GM19099 (cell line): ENCODE data around the gene ADGRG7.

Experiments
- POLR2A ChIP-seq: IDR thresholded peaks from 3 replicates; pipeline ENCODE4 v1.6.1; 2011; ENCODE audit warnings: low read depth; ENCODE audit not compliant: insufficient read length; ENCODE audit errors: extremely low read depth

ADGRG7 gene

GRCh38 chr3:100609305-100609704 lies at the start of gene ADGRG7:
Gene ADGRG7, plus strand, starts transcription at chr3:100609601. Its CDS starts 256 bp downstream, at chr3:100609857.
- TF ChIP-seq POLR2A, result no peak

- TF ChIP-seq POLR2A, result no peak
Observed at GRCh38 chr3:100560426-100560825, 49.0 kb upstream of the ADGRG7 start.

- no peak for TF ChIP-seq POLR2A
Observed at GRCh38 chr3:100561459-100562158, 47.8 kb upstream of the ADGRG7 start.

- no peak for TF ChIP-seq POLR2A
Observed at GRCh38 chr3:100562224-100562857, 47.1 kb upstream of the ADGRG7 start.

GRCh38 chr3:100563228-100563627 lies 46.2 kb upstream of the ADGRG7 start:
- TF ChIP-seq POLR2A, result no peak

GRCh38 chr3:100563652-100564211 lies 45.7 kb upstream of the ADGRG7 start:
- no peak for TF ChIP-seq POLR2A

- no peak for TF ChIP-seq POLR2A
Observed at GRCh38 chr3:100570811-100571210, 38.6 kb upstream of the ADGRG7 start.

- TF ChIP-seq POLR2A, result no peak
Observed at GRCh38 chr3:100574536-100574935, 34.9 kb upstream of the ADGRG7 start.

GRCh38 chr3:100575704-100576103 lies 33.7 kb upstream of the ADGRG7 start:
- TF ChIP-seq POLR2A, result no peak

GRCh38 chr3:100577382-100578008 lies 31.9 kb upstream of the ADGRG7 start:
- no peak for TF ChIP-seq POLR2A

GRCh38 chr3:100578646-100579045 lies 30.8 kb upstream of the ADGRG7 start:
- TF ChIP-seq POLR2A, result no peak

GRCh38 chr3:100580147-100580546 lies 29.3 kb upstream of the ADGRG7 start:
- no peak for TF ChIP-seq POLR2A

GRCh38 chr3:100581650-100582049 lies 27.8 kb upstream of the ADGRG7 start:
- no peak for TF ChIP-seq POLR2A

GRCh38 chr3:100584101-100584660 lies 25.2 kb upstream of the ADGRG7 start:
- no peak for TF ChIP-seq POLR2A

GRCh38 chr3:100586832-100587231 lies 22.6 kb upstream of the ADGRG7 start:
- TF ChIP-seq POLR2A, result no peak
